Kidney (tissue), 14 donors: Measurements from ENCODE around the gene ENTREP1. TPM values are rescaled to one million over a fixed set of nuclear protein-coding genes. Genes with fewer than 3 reads are reported as not detected.
A peak's percentile ranks its signal among the peaks of the same experiment; 100 is the strongest.

ENCODE experiments used
- DNase-seq, 5 donors: peaks; one replicate each; pipeline ENCODE4 v3.0.0-alpha.2; 2013 to 2020
- FAIRE-seq: peaks from 2 replicates; lab custom pipeline; 2012; peaks lifted over from hg19 to GRCh38; lab: Jason Lieb, UNC
- H3K27ac ChIP-seq, 2 donors: one replicate each; pipeline ENCODE4 v1.7.0; 2013; ENCODE audit warnings: low read depth in 2 of 2, low read length in 2 of 2, inconsistent platforms in 1 of 2
- H3K27me3 ChIP-seq: one replicate; pipeline ENCODE4 v1.7.1; 2013; ENCODE audit warnings: low read length, inconsistent platforms; ENCODE audit not compliant: control insufficient read depth, insufficient read depth
- H3K36me3 ChIP-seq, 3 donors: one replicate each; pipeline versions ENCODE4 v1.7.0 to v1.7.1; 2013; ENCODE audit warnings: low read length in 3 of 3, control low read depth in 1 of 3, inconsistent platforms in 1 of 3; ENCODE audit not compliant: insufficient read depth in 3 of 3, control insufficient read depth in 2 of 3
- H3K4me1 ChIP-seq, 3 donors: one replicate each; pipeline versions ENCODE4 v1.7.0 to v1.7.1; 2013; ENCODE audit warnings: low read length in 3 of 3, inconsistent platforms in 1 of 3, low read depth in 1 of 3; ENCODE audit not compliant: control insufficient read depth in 2 of 3, insufficient read depth in 2 of 3
- H3K4me3 ChIP-seq, 3 donors: one replicate each; pipeline versions ENCODE4 v1.7.0 to v1.8.1; 2013; ENCODE audit warnings: low read length in 3 of 3, control low read depth in 1 of 3, inconsistent platforms in 1 of 3
- H3K9ac ChIP-seq, 3 donors: one replicate each; pipeline versions ENCODE4 v1.7.0 to v1.7.1; 2013; ENCODE audit warnings: low read length in 3 of 3, control low read depth in 1 of 3, inconsistent platforms in 1 of 3
- H3K9me3 ChIP-seq, 3 donors: one replicate each; pipeline versions ENCODE4 v1.7.0 to v1.7.1; 2013; ENCODE audit warnings: low read length in 3 of 3, control low read depth in 1 of 3, inconsistent platforms in 1 of 3; ENCODE audit not compliant: control insufficient read depth in 2 of 3, insufficient read depth in 1 of 3
- CTCF ChIP-seq: IDR thresholded peaks from 3 replicates; pipeline ENCODE4 v1.5.1; 2012; ENCODE audit warnings: mild to moderate bottlenecking, moderate library complexity, borderline replicate concordance; ENCODE audit not compliant: insufficient read depth; ENCODE audit errors: extremely low read depth
- intact Hi-C: fragments of 100-400 bp; cut with DNase I; formaldehyde crosslinking; loops from one replicate; pipeline ENCODE4 v1.11.1; 2022
- polyA plus RNA-seq: library from polyadenylated mRNA; stranded (reverse); fragments of 350-450 nt; fragmentation: Illumina TruSeq; extraction: RNeasy Lipid Tissue Mini Kit (QIAGEN cat#74804); gene quantifications from one replicate; pipeline ENCODE4 v1.2.3, GENCODE V29; 2014; ENCODE audit warnings: low read depth, low replicate concordance; ENCODE audit not compliant: insufficient read depth
- total RNA-seq: library from RNA; stranded (reverse); fragmentation: NEBNext Ultra II Directional; extraction: Animal tissue kit (Norgen Biotek cat#: 25700); gene quantifications from one replicate; pipeline ENCODE4 v1.2.1, GENCODE V29; 2021
- donor health status: control.
- donor health status: control.
- donor health status: control.
- donor health status: control.
- donor health status: control.
- donor health status: DM: yes; HTN: yes; CAD: no.
- donor health status: Normal renal cell carcinoma (clear cell type).

ENTREP1 gene
- total and polyA plus RNA-seq, 2 donors from 2014 or later: 7.5 to 8.6 TPM

GRCh38 chr9:69411246-69411645 lies 86.2 kb downstream of the ENTREP1 start:
- Histone ChIP-seq H3K9me3 (no peaks in the 10 kb centered on the region), H3K9ac (no peak overlapping the region), H3K36me3 (no peaks in the 10 kb centered on the region), H3K27ac (no peak overlapping the region), H3K27me3 (no peaks in the 10 kb centered on the region), H3K4me3 (no peak overlapping the region), H3K4me1 (peaks cover 0 to 3% (median 0%) of the 10 kb centered on the region in 3 donors)
- TF ChIP-seq CTCF: no peak
- intact Hi-C loops: no loop called here
- DNase-seq (no peak), FAIRE-seq (no peak)

- Histone ChIP-seq H3K27me3 (no peaks in the 10 kb centered on the region), H3K9me3 (no peaks in the 10 kb centered on the region), H3K9ac (peak overlapping the region in 1 of 3 donors; percentile 46), H3K4me1 (peaks cover 0 to 3% (median 0%) of the 10 kb centered on the region in 3 donors), H3K36me3 (no peaks in the 10 kb centered on the region), H3K27ac (no peak overlapping the region), H3K4me3 (peak overlapping the region in 1 of 3 donors; percentile 43)
- FAIRE-seq (no peak), DNase-seq (peak in 2 of 5 donors; percentile 14 to 69)
- intact Hi-C loops: no loop called here
- no peak for TF ChIP-seq CTCF
These were observed 87.1 kb downstream of the ENTREP1 start for GRCh38 chr9:69411931-69412740.

GRCh38 chr9:69412741-69413150 lies 87.7 kb downstream of the ENTREP1 start:
- Histone ChIP-seq H3K36me3 (no peaks in the 10 kb centered on the region), H3K27ac (no peak overlapping the region), H3K27me3 (no peaks in the 10 kb centered on the region), H3K4me1 (peaks cover 0 to 3% (median 0%) of the 10 kb centered on the region in 3 donors), H3K4me3 (peak overlapping the region in 1 of 3 donors; percentile 43), H3K9ac (peak overlapping the region in 1 of 3 donors; percentile 46), H3K9me3 (no peaks in the 10 kb centered on the region)
- FAIRE-seq: no peak
- TF ChIP-seq CTCF: peak; percentile 54
- intact Hi-C loops: no loop called here
- peak; percentile 77 to 88 (median 82) for DNase-seq
